Measurements from ENCODE around the gene COMT.

DNA sequence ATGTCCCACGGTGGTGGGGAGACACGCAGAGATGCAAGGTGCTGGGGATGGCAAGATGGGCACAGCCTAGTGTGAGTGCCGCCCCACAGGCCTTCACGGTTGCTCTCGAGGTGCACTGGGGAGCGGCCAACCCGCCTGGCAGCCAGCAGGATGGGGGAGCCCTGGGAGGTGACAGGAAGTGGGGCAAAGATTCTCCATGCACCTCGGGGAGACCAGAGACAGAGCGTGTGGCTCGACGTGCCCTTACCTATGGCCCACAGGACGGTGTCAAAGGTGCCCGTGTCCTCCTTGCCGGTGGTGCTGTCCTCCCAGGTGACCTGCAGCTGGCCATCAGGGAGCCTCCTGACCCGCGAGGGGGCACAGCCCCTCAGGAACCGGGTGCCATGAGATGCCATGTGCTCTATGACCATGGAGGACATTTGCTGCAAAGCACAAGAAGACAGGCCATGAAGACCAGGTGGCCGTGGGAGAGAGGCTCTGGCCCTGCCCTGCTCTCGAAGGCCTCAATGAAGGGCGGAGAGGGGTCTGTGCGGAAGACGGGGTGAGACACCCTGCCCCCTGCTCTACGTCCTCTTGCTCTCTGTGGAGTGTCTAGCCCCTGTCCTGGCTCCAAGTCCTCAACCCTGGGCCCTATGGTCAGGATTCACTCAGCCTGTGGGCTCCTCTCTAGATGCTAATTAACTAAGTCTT, 46.3 kb upstream of the COMT start:
- TF ChIP-seq, protein P1, sequence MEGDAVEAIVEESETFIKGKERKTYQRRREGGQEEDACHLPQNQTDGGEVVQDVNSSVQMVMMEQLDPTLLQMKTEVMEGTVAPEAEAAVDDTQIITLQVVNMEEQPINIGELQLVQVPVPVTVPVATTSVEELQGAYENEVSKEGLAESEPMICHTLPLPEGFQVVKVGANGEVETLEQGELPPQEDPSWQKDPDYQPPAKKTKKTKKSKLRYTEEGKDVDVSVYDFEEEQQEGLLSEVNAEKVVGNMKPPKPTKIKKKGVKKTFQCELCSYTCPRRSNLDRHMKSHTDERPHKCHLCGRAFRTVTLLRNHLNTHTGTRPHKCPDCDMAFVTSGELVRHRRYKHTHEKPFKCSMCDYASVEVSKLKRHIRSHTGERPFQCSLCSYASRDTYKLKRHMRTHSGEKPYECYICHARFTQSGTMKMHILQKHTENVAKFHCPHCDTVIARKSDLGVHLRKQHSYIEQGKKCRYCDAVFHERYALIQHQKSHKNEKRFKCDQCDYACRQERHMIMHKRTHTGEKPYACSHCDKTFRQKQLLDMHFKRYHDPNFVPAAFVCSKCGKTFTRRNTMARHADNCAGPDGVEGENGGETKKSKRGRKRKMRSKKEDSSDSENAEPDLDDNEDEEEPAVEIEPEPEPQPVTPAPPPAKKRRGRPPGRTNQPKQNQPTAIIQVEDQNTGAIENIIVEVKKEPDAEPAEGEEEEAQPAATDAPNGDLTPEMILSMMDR (IDR thresholded peaks at IDR 0.05 in 8 of 11, conservative IDR thresholded peaks at IDR 0.05 in 3 of 11), result no peak
- TF ChIP-seq POLR2A (IDR thresholded peaks at IDR 0.05), result no peak
